ENCODE measurements around the gene SLC4A8. TPM values are rescaled to one million over a fixed set of nuclear protein-coding genes. Genes with fewer than 3 reads are reported as not detected.

The SLC4A8 gene
- total RNA-seq, 1 donor from 2014 or later = 2.6 TPM

DNA sequence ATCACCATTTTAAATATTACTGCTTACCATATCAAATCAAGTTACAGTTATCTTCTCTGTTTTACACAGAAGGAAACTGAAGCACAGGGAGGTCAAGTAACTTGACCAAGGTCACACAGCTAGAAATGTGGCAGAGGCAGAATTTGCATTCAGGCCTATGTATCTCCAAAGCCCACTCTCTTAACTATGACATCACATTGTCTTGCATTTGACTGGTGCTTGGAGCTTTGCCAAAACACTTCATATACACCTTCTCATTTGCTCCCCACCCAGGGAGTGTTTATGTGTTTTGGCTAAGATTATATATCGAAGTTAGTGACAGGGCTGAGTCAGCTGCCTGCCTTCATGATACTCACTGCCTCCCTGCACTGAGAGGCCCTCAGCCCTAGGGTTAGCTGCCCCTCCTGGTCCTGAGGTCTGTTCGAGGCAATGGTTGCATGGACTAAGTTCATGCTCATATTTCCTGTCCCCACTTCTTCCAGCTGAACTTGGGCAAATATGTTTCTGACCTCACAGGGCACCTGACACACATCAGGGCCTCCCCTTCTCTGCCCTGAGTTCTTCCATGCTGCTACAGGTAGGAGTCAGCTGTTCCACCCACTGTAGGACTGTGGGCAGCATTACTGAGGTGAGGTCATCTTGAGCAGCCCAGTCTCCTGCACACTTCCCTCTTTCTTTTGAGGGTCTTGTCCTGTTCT is 35.2 kb upstream of the SLC4A8 start:
- DNase-seq (ENCODE audit: low spot score) = no peak
- intact Hi-C loops (cut with micrococcal nuclease) = no loop called here
- no peaks in the 10 kb centered on the region for H3K9me3 Mint-ChIP-seq
- peaks cover 55% of the 10 kb centered on the region for H3K4me1 Mint-ChIP-seq (ENCODE audit: low read depth)
- peak overlapping the region; percentile 16 for H3K27ac Mint-ChIP-seq
- H3K4me3 Mint-ChIP-seq = no peak overlapping the region
- peaks cover 2% of the 10 kb centered on the region for H3K27me3 Mint-ChIP-seq (ENCODE audit: insufficient read depth)
- no peaks in the 10 kb centered on the region for H3K36me3 Mint-ChIP-seq (ENCODE audit: low read depth)

DNA sequence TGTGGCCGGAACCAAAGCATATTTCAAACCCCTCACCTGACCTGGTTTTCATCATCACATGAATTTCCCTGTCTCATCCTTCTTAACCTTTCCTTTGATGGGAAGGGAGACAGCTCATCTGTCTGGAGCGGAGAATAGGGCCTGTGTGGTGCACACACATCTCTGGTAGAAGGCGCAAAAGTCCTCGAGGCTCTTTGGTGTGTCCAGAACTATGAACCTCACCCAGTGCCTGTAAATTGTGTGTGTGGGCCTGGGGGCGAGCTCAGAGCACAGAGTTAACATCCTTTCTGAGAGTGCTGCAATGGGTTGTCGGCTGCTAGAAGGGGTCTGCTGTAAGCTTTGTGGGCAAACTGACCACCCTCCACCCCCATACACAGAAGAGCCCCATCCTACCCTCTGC is 34.2 kb upstream of the SLC4A8 start:
- Mint-ChIP-seq H3K27me3 (ENCODE audit: insufficient read depth) (peaks cover 2% of the 10 kb centered on the region), H3K4me3 (peak overlapping the region; percentile 90), H3K4me1 (ENCODE audit: low read depth) (peaks cover 65% of the 10 kb centered on the region), H3K27ac (peak overlapping the region; percentile 54), H3K36me3 (ENCODE audit: low read depth) (no peaks in the 10 kb centered on the region), H3K9me3 (no peaks in the 10 kb centered on the region)
- intact Hi-C loops (cut with micrococcal nuclease) = loop anchor here (10.0 kb wide), 1 partner anchor 584 kb away; no protein-coding TSS in a partner anchor
- no peak for DNase-seq (ENCODE audit: low spot score)

DNA sequence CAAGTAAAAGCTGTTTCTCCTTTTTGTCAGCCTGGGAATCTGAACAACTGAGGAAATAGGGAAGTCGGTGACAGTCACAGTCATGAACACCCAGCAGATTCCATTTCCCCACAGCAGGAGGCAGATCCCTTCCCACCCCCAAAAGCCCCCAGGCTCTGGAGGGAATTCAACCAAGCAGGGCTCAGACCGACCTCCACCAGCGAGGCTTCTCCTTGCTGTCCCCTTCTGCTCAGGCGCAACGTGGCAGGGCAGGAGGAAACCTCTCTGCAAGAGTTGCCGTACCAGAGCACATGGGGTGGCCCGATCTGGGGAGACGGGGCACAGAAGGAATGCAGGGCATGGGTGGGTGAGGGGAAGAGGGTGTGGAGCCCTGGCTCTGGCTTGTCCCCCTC is 33.7 kb upstream of the SLC4A8 start:
- no peak for DNase-seq (ENCODE audit: low spot score)
- intact Hi-C loops (cut with micrococcal nuclease) = loop anchor here (1.0 to 10.0 kb wide), 2 partner anchors 22 to 584 kb away; no protein-coding TSS in a partner anchor
- Mint-ChIP-seq H3K27me3 (ENCODE audit: insufficient read depth) (peaks cover 2% of the 10 kb centered on the region), H3K4me1 (ENCODE audit: low read depth) (peaks cover 69% of the 10 kb centered on the region), H3K27ac (peak overlapping the region; percentile 81), H3K4me3 (peak overlapping the region; percentile 90), H3K36me3 (ENCODE audit: low read depth) (no peaks in the 10 kb centered on the region), H3K9me3 (no peaks in the 10 kb centered on the region)

DNA sequence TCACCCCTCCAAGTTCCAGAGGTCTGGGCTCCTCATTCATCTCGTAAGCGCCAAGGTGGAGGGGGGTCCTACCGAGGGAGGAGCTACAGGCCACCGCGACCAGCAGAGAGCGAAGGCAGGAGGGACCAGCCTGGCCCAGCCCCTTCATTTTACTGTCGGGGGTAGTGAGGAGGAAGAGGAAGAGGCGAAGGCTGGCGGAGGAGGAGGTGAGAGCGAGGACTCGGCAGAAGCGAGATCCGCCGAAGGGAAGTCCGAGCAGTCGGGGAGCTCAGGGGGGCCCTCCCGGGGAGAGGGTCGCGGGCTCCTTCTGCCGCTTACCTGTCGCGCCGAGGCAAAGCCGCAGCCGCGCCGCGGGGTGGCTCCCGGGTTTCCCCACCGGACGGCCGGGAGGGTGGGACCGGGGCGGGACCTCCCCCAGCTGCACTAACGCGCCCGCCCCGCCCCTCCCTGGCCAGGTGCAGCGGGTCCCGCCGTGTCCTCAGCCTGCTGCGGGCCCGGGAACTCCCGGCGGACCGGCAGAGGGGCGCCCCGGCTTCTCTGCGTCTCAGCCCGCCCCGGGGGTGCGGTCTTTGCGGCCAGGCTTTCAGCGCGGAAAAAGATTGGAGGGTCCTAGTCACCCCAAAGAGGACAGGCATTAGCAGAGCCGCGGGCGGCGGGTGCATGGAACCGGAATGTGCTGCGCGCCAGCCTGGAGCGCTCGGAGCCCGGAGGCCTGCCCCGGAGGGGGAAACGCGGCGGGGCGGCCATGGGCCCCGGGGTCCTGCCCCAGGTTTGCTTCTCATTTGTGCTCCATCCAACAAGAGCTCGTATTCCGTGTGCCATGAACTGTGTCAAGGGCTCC is 33.1 kb upstream of the SLC4A8 start, which contains the start of gene GALNT6:
Gene GALNT6, minus strand, starts transcription at position 124 of the 841 bp plus-strand sequence. CDS start 11,625 bp downstream, outside the sequence.
- Mint-ChIP-seq H3K36me3 (ENCODE audit: low read depth) (no peaks in the 10 kb centered on the region), H3K27ac (peak within 1 kb of the TSS; percentile 81), H3K4me3 (peak within 1 kb of the TSS; percentile 90), H3K4me1 (ENCODE audit: low read depth) (peaks cover 73% of the 10 kb centered on the region), H3K27me3 (ENCODE audit: insufficient read depth) (peaks cover 2% of the 10 kb centered on the region), H3K9me3 (no peaks in the 10 kb centered on the region)
- intact Hi-C loops (cut with micrococcal nuclease) = loop anchor here (1.0 to 10.0 kb wide), 2 partner anchors 22 to 583 kb away; no protein-coding TSS in a partner anchor
- peak; percentile 64 for DNase-seq (ENCODE audit: low spot score)

DNA sequence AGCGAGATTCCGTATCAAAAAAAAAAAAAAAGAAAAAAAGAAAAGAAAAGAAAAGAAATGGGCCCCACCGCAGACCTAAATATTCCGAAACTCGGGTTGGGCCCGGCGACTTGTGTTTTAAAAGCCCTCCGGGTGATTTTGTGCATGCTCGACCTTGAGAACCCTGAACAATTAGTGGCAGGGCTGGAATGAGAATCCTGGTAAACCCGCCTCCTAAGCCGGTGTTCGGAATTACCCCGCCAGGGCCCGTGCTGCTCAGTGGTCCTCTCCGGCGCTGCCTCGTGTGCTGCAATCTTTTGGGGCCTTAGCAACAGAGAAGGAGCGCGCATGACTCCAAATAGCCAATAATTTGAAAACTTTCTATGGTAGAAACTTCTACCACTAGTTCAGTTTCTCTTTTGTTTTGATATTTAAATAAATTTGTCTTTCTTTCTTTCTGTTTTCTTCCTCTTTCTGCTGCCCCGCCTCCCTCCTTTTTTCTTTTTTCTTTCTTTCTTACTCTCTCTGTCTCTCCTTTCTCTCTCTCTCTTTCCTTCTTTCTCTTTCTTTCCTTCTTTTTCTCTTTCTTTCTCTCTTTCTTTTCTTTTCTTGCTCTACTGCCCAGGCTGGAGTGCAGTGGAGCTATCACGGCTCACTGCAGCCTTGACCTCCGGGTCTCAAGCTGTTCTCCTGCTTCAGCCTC is 31.9 kb upstream of the SLC4A8 start:
- H3K27me3 Mint-ChIP-seq (ENCODE audit: insufficient read depth) = peaks cover 5% of the 10 kb centered on the region
- peaks cover 70% of the 10 kb centered on the region for H3K4me1 Mint-ChIP-seq (ENCODE audit: low read depth)
- DNase-seq (ENCODE audit: low spot score) = no peak
- intact Hi-C loops (cut with micrococcal nuclease) = loop anchor here (10.0 kb wide), 1 partner anchor 582 kb away; no protein-coding TSS in a partner anchor
- no peaks in the 10 kb centered on the region for H3K9me3 Mint-ChIP-seq
- H3K4me3 Mint-ChIP-seq = peak overlapping the region; percentile 72
- H3K36me3 Mint-ChIP-seq (ENCODE audit: low read depth) = no peaks in the 10 kb centered on the region
- H3K27ac Mint-ChIP-seq = peak overlapping the region; percentile 13

DNA sequence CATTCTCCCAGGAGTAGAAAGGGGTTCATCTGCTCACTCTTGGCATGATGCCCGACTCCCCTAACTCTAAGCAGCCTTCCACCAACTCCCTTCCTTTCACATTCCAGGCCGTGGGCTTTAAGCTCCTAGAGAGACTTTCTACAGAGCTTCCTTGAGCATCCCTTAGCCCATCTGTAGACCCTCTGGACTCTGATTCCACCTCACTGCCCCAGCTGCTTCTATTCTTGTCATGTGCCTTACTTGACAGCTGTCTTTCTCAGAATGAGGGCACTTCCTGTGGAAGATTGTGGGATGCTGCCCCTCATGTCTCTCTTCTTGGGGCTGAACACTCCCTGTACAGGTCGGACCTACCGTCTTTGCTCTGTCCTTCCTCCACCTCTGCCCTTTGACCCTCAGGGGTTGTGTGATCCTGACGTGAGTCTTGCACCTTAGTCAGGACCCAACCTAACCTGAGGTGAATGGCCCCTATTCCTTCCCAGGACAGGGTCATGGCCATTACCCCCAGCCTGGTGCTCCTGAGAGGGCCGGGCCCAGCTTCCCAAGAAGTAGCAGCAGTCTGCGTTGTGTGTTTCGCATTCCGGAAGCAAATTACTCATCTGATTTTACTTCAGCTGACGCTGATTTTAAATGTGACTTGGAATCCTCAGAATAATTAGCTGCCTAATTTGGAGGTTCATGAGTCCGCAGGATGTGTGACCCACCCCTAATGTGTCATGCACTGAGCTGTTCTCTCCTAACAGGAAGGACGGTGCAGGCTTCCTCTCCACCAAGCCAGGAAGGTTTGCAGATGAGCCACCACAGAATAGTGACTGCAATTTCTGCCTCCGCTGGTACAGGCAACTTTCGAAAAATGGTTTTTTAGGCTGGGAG is 30.7 kb upstream of the SLC4A8 start:
- Mint-ChIP-seq H3K4me3 (peak overlapping the region; percentile 72), H3K27me3 (ENCODE audit: insufficient read depth) (peaks cover 11% of the 10 kb centered on the region), H3K36me3 (ENCODE audit: low read depth) (no peaks in the 10 kb centered on the region), H3K4me1 (ENCODE audit: low read depth) (peaks cover 58% of the 10 kb centered on the region), H3K27ac (peak overlapping the region; percentile 66), H3K9me3 (no peaks in the 10 kb centered on the region)
- intact Hi-C loops (cut with micrococcal nuclease) = loop anchor here (10.0 kb wide), 1 partner anchor 581 kb away; no protein-coding TSS in a partner anchor
- peak; percentile 32 for DNase-seq (ENCODE audit: low spot score)

DNA sequence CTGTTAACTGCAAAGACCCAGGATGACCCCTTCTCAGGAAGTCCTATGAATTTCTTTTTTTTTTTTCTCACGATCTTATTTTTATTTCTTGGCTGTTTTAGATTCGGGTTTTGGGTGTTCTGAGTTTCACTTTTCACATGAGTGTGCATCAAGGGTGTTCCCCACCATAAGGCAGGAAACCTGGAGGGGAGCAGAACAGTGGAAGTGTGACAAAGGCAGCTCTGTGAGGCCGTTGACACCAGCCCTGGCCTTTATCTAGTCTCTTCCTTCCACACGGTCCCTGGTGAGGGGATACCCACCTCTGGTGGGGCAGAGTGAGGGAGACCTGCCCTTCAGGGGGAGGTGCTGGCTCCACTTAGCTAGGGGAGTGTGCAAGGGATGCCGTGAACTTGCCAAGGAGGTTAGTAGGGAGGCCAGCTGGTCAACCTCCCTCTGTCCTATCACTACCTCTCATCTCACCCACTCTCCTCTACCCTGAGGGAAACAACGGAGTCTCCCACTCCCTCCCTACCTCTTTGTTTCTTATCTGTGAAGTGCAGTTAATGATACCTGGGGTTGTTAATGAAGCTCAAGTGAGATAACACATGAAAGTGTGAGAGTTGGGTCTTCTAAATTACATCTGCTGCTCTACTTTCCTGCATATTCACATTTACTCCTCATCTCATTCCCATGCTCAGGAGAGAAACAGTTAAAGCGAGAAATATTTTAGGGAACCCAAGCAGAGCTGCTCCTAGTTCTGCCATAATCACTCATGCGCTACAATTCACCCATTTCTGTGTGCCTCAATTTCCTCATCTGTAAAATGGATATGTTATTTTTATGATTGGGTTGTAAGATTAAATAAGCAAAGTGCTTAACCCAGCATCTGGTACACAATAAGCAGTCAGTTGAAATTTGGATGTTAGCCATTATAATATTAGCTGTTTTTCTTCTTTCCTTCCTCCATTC is 29.1 kb upstream of the SLC4A8 start:
- DNase-seq (ENCODE audit: low spot score) = peak; percentile 29
- intact Hi-C loops (cut with micrococcal nuclease) = loop anchor here (1.0 to 10.0 kb wide), 2 partner anchors 26 to 579 kb away; no protein-coding TSS in a partner anchor
- Mint-ChIP-seq H3K4me1 (ENCODE audit: low read depth) (peaks cover 45% of the 10 kb centered on the region), H3K9me3 (no peaks in the 10 kb centered on the region), H3K4me3 (peak overlapping the region; percentile 58), H3K27me3 (ENCODE audit: insufficient read depth) (peaks cover 16% of the 10 kb centered on the region), H3K27ac (peak overlapping the region; percentile 20), H3K36me3 (ENCODE audit: low read depth) (no peaks in the 10 kb centered on the region)

DNA sequence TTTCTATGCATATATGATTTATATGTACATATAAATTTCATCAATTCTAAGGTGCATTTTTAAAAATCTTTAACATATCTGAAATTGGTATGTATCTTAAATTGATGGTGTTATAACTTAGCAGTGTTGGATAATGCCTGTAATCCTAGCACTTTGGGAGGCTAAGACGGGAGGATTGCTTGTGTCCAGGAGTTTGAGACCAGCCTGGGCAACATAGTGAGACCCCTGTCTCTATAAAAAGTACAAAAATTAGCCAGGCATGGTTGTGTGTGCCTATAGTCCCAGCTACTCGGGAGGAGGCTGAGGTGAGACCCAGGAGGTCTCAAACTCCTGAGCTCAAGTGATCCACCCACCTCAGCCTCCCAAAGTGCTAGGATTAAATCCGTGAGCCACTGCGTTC is 27.0 kb upstream of the SLC4A8 start:
- DNase-seq (ENCODE audit: low spot score) = no peak
- peaks cover 36% of the 10 kb centered on the region for H3K4me1 Mint-ChIP-seq (ENCODE audit: low read depth)
- intact Hi-C loops (cut with micrococcal nuclease) = loop anchor here (10.0 kb wide), 1 partner anchor 577 kb away; no protein-coding TSS in a partner anchor
- H3K9me3 Mint-ChIP-seq = no peaks in the 10 kb centered on the region
- peaks cover 20% of the 10 kb centered on the region for H3K27me3 Mint-ChIP-seq (ENCODE audit: insufficient read depth)
- H3K36me3 Mint-ChIP-seq (ENCODE audit: low read depth) = no peaks in the 10 kb centered on the region
- H3K27ac Mint-ChIP-seq = no peak overlapping the region
- no peak overlapping the region for H3K4me3 Mint-ChIP-seq

DNA sequence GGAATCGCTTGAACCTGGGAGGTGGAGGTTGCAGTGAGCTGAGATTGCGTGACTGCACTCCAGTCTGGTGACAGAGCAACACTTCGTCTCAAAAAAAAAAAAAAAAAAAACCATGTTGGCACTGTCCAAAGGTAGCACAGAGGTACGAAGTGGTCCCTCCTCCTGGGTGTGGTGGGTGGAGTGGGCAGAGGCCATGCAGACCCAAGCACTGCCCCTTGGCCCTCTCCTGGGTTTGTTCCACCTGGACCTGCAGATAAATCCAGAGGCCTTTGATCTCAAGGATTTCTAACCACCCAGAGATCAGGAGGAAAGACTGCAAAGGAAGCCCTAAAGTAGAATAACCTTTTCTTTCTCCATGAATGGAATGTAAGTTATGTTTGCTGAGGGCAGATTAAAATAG is 24.7 kb upstream of the SLC4A8 start:
- H3K27me3 Mint-ChIP-seq (ENCODE audit: insufficient read depth) = peaks cover 20% of the 10 kb centered on the region
- DNase-seq (ENCODE audit: low spot score) = no peak
- H3K4me1 Mint-ChIP-seq (ENCODE audit: low read depth) = peaks cover 14% of the 10 kb centered on the region
- no peaks in the 10 kb centered on the region for H3K36me3 Mint-ChIP-seq (ENCODE audit: low read depth)
- intact Hi-C loops (cut with micrococcal nuclease) = loop anchor here (10.0 kb wide), 1 partner anchor 575 kb away; no protein-coding TSS in a partner anchor
- H3K4me3 Mint-ChIP-seq = no peak overlapping the region
- H3K27ac Mint-ChIP-seq = no peak overlapping the region
- no peaks in the 10 kb centered on the region for H3K9me3 Mint-ChIP-seq

DNA sequence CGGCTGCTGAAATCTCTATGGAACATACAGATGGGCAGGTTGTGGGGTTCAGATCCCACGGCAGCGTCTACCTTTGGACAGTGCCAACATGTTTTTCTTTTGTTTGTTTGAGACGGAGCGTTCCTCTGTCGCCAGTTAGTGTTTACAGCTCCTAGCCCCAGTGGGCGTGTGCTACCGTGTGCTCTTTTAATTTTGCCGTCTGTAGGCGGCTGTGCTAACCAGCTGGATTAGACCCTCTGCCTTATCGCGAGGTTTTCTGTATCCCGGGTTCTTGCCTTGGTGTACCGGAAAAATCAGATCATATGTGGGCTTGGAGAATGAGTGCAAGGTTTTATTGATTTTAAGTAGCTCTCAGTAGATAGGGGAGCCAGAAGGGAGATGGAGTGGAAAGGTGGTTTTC is 23.6 kb upstream of the SLC4A8 start:
- Mint-ChIP-seq H3K9me3 (no peaks in the 10 kb centered on the region), H3K27me3 (ENCODE audit: insufficient read depth) (peaks cover 20% of the 10 kb centered on the region), H3K4me1 (ENCODE audit: low read depth) (peaks cover 2% of the 10 kb centered on the region), H3K36me3 (ENCODE audit: low read depth) (no peaks in the 10 kb centered on the region), H3K4me3 (no peak overlapping the region), H3K27ac (no peak overlapping the region)
- intact Hi-C loops (cut with micrococcal nuclease) = no loop called here
- no peak for DNase-seq (ENCODE audit: low spot score)

DNA sequence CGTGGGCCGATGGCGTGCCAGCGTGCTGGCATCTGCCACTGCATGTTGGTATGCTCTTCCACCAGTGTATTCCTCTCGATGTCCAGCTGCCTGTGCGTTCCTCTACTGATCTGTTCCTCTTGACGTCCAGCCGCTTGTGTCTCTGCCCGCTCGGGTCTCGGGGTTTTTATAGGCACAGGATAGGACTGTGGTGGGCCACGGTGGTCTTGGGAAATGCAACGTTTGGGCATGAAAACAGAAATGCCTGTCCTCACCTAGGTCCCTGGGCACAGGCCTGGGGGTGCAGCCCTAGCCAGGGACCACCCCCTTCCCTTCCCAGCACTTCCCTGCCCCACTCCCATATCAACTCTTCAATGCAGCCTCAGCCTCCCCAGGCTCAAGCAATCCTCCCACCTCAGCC is 23.1 kb upstream of the SLC4A8 start:
- no peak for DNase-seq (ENCODE audit: low spot score)
- Mint-ChIP-seq H3K9me3 (no peaks in the 10 kb centered on the region), H3K27ac (no peak overlapping the region), H3K4me3 (no peak overlapping the region), H3K4me1 (ENCODE audit: low read depth) (no peaks in the 10 kb centered on the region), H3K27me3 (ENCODE audit: insufficient read depth) (peaks cover 20% of the 10 kb centered on the region), H3K36me3 (ENCODE audit: low read depth) (no peaks in the 10 kb centered on the region)
- intact Hi-C loops (cut with micrococcal nuclease) = no loop called here

Measured in activated T-helper 1 cell treated with anti-CD3 and anti-CD28 coated beads, Interleukin-12 subunit alpha, Interleukin-12 subunit beta, Interleukin-2, Interleukin-4 antibody, amounts not matched to agents 30 ng/mL and 10 ng/mL and 1 ng/mL, durations not matched to agents 14 hours and 24 hours and 36 hours (primary cell).